ENCODE results near the gene TMEM132E.

DNA sequence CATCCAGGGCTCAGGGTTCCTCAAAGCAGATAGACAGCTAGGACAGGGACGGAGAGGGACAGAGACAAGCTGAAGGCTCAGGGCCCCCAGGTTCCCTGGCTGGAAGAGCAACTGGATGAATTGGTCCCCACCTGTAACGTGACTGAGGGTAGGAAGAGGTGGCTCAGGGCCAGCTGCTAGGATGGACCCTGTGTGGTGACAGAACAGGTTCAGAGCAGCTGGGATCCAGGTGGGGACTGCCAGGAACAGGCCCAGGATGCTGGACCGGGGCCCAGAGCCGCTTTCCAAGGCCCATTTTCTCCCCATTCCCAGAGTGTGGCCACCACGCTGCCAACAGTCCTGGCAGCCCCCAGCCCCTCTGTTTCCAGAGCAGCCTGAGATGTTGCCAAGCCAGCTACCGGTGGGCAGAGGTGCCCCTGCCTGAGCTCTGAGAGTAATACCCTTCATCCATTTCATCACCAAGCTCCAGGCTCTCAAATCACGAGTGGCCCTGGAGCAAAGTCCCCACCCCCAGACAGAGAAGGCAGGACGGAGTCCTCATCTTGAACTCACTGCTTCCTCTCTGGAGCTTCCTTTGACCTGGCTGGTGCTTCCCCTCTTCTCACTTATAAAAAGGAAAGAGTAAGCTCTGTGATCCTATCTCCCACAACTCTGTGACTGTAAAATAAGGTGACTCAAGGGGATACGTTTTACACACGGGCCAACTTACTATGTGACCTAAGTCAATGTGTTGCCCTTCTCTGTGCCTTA is 79.6 kb downstream of the TMEM132E start:
- TF ChIP-seq EZH2phosphoT487 (IDR thresholded peaks at IDR 0.05; ENCODE audit: unreplicated experiment): no peak
- TF ChIP-seq EZH2 (IDR thresholded peaks at IDR 0.05; ENCODE audit: low read depth, unreplicated experiment): no peak
- TF ChIP-seq, protein P1, sequence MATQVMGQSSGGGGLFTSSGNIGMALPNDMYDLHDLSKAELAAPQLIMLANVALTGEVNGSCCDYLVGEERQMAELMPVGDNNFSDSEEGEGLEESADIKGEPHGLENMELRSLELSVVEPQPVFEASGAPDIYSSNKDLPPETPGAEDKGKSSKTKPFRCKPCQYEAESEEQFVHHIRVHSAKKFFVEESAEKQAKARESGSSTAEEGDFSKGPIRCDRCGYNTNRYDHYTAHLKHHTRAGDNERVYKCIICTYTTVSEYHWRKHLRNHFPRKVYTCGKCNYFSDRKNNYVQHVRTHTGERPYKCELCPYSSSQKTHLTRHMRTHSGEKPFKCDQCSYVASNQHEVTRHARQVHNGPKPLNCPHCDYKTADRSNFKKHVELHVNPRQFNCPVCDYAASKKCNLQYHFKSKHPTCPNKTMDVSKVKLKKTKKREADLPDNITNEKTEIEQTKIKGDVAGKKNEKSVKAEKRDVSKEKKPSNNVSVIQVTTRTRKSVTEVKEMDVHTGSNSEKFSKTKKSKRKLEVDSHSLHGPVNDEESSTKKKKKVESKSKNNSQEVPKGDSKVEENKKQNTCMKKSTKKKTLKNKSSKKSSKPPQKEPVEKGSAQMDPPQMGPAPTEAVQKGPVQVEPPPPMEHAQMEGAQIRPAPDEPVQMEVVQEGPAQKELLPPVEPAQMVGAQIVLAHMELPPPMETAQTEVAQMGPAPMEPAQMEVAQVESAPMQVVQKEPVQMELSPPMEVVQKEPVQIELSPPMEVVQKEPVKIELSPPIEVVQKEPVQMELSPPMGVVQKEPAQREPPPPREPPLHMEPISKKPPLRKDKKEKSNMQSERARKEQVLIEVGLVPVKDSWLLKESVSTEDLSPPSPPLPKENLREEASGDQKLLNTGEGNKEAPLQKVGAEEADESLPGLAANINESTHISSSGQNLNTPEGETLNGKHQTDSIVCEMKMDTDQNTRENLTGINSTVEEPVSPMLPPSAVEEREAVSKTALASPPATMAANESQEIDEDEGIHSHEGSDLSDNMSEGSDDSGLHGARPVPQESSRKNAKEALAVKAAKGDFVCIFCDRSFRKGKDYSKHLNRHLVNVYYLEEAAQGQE (IDR thresholded peaks at IDR 0.05; ENCODE audit: unreplicated experiment): no peak
- TF ChIP-seq POLR2AphosphoS5 (IDR thresholded peaks at IDR 0.05; ENCODE audit: low read depth): no peak
- no peak for TF ChIP-seq STAT1 (IDR thresholded peaks at IDR 0.05; ENCODE audit: unreplicated experiment)
- TF ChIP-seq, protein P2, sequence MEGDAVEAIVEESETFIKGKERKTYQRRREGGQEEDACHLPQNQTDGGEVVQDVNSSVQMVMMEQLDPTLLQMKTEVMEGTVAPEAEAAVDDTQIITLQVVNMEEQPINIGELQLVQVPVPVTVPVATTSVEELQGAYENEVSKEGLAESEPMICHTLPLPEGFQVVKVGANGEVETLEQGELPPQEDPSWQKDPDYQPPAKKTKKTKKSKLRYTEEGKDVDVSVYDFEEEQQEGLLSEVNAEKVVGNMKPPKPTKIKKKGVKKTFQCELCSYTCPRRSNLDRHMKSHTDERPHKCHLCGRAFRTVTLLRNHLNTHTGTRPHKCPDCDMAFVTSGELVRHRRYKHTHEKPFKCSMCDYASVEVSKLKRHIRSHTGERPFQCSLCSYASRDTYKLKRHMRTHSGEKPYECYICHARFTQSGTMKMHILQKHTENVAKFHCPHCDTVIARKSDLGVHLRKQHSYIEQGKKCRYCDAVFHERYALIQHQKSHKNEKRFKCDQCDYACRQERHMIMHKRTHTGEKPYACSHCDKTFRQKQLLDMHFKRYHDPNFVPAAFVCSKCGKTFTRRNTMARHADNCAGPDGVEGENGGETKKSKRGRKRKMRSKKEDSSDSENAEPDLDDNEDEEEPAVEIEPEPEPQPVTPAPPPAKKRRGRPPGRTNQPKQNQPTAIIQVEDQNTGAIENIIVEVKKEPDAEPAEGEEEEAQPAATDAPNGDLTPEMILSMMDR (conservative IDR thresholded peaks at IDR 0.05; ENCODE audit: low read depth in 2 of 2): no peak
- no peak for TF ChIP-seq CREB1 (CRISPR knock-in tag; IDR thresholded peaks at IDR 0.05; ENCODE audit: low read depth)
- no peak for TF ChIP-seq ZNF331 (CRISPR knock-in tag; IDR thresholded peaks at IDR 0.05; ENCODE audit: low read depth)
- TF ChIP-seq, protein P3, sequence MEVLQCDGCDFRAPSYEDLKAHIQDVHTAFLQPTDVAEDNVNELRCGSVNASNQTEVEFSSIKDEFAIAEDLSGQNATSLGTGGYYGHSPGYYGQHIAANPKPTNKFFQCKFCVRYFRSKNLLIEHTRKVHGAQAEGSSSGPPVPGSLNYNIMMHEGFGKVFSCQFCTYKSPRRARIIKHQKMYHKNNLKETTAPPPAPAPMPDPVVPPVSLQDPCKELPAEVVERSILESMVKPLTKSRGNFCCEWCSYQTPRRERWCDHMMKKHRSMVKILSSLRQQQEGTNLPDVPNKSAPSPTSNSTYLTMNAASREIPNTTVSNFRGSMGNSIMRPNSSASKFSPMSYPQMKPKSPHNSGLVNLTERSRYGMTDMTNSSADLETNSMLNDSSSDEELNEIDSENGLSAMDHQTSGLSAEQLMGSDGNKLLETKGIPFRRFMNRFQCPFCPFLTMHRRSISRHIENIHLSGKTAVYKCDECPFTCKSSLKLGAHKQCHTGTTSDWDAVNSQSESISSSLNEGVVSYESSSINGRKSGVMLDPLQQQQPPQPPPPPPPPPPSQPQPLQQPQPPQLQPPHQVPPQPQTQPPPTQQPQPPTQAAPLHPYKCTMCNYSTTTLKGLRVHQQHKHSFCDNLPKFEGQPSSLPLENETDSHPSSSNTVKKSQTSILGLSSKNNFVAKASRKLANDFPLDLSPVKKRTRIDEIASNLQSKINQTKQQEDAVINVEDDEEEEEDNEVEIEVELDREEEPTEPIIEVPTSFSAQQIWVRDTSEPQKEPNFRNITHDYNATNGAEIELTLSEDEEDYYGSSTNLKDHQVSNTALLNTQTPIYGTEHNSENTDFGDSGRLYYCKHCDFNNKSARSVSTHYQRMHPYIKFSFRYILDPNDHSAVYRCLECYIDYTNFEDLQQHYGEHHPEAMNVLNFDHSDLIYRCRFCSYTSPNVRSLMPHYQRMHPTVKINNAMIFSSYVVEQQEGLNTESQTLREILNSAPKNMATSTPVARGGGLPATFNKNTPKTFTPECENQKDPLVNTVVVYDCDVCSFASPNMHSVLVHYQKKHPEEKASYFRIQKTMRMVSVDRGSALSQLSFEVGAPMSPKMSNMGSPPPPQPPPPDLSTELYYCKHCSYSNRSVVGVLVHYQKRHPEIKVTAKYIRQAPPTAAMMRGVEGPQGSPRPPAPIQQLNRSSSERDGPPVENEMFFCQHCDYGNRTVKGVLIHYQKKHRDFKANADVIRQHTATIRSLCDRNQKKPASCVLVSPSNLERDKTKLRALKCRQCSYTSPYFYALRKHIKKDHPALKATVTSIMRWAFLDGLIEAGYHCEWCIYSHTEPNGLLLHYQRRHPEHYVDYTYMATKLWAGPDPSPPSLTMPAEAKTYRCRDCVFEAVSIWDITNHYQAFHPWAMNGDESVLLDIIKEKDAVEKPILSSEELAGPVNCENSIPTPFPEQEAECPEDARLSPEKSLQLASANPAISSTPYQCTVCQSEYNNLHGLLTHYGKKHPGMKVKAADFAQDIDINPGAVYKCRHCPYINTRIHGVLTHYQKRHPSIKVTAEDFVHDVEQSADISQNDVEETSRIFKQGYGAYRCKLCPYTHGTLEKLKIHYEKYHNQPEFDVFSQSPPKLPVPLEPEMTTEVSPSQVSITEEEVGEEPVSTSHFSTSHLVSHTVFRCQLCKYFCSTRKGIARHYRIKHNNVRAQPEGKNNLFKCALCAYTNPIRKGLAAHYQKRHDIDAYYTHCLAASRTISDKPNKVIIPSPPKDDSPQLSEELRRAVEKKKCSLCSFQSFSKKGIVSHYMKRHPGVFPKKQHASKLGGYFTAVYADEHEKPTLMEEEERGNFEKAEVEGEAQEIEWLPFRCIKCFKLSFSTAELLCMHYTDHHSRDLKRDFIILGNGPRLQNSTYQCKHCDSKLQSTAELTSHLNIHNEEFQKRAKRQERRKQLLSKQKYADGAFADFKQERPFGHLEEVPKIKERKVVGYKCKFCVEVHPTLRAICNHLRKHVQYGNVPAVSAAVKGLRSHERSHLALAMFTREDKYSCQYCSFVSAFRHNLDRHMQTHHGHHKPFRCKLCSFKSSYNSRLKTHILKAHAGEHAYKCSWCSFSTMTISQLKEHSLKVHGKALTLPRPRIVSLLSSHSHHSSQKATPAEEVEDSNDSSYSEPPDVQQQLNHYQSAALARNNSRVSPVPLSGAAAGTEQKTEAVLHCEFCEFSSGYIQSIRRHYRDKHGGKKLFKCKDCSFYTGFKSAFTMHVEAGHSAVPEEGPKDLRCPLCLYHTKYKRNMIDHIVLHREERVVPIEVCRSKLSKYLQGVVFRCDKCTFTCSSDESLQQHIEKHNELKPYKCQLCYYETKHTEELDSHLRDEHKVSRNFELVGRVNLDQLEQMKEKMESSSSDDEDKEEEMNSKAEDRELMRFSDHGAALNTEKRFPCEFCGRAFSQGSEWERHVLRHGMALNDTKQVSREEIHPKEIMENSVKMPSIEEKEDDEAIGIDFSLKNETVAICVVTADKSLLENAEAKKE (CRISPR knock-in tag; IDR thresholded peaks at IDR 0.05): no peak
- TF ChIP-seq JUNB (IDR thresholded peaks at IDR 0.05; ENCODE audit: unreplicated experiment): no peak
